ENCODE data around the gene PGAM2. TPM values are rescaled to one million over a fixed set of nuclear protein-coding genes. Genes with fewer than 3 reads are reported as not detected.
"Not testable (repeated sequence)": the region's sequence is repeated elsewhere in the genome, so short reads cannot be mapped to it uniquely, and the experiment has no call there.

The PGAM2 gene
- total RNA-seq, 1 donor from 2014 or later, result 2.5 TPM

GRCh38 chr7:44036364-44036763 is 29.0 kb downstream of the PGAM2 start:
- H3K27ac Mint-ChIP-seq; H3K36me3 Mint-ChIP-seq (ENCODE audit: insufficient read depth); H3K4me1 Mint-ChIP-seq (ENCODE audit: low read depth); H3K27me3 Mint-ChIP-seq; H3K4me3 Mint-ChIP-seq (ENCODE audit: low read depth); DNase-seq (ENCODE audit: low spot score, unreplicated experiment); H3K9me3 Mint-ChIP-seq (ENCODE audit: low read depth): not testable (repeated sequence)

- H3K4me3 Mint-ChIP-seq (ENCODE audit: low read depth); DNase-seq (ENCODE audit: low spot score, unreplicated experiment); H3K36me3 Mint-ChIP-seq (ENCODE audit: insufficient read depth); H3K27ac Mint-ChIP-seq; H3K4me1 Mint-ChIP-seq (ENCODE audit: low read depth); H3K9me3 Mint-ChIP-seq (ENCODE audit: low read depth); H3K27me3 Mint-ChIP-seq: not testable (repeated sequence)
Measured at GRCh38 chr7:44033971-44034844, 31.2 kb downstream of the PGAM2 start.

- H3K27ac Mint-ChIP-seq; H3K27me3 Mint-ChIP-seq; H3K4me3 Mint-ChIP-seq (ENCODE audit: low read depth); H3K9me3 Mint-ChIP-seq (ENCODE audit: low read depth); H3K36me3 Mint-ChIP-seq (ENCODE audit: insufficient read depth); DNase-seq (ENCODE audit: low spot score, unreplicated experiment); H3K4me1 Mint-ChIP-seq (ENCODE audit: low read depth): not testable (repeated sequence)
Measured at GRCh38 chr7:44032031-44032430, 33.3 kb downstream of the PGAM2 start.

- H3K4me1 Mint-ChIP-seq (ENCODE audit: low read depth); H3K4me3 Mint-ChIP-seq (ENCODE audit: low read depth); H3K27ac Mint-ChIP-seq; H3K36me3 Mint-ChIP-seq (ENCODE audit: insufficient read depth); H3K9me3 Mint-ChIP-seq (ENCODE audit: low read depth); DNase-seq (ENCODE audit: low spot score, unreplicated experiment); H3K27me3 Mint-ChIP-seq: not testable (repeated sequence)
Measured at GRCh38 chr7:44031319-44031718, 34.0 kb downstream of the PGAM2 start.

GRCh38 chr7:44030029-44030428 is 35.3 kb downstream of the PGAM2 start:
- H3K4me3 Mint-ChIP-seq (ENCODE audit: low read depth); H3K27me3 Mint-ChIP-seq; H3K27ac Mint-ChIP-seq; H3K36me3 Mint-ChIP-seq (ENCODE audit: insufficient read depth); H3K4me1 Mint-ChIP-seq (ENCODE audit: low read depth); DNase-seq (ENCODE audit: low spot score, unreplicated experiment); H3K9me3 Mint-ChIP-seq (ENCODE audit: low read depth): not testable (repeated sequence)

- DNase-seq (ENCODE audit: low spot score, unreplicated experiment); H3K27ac Mint-ChIP-seq; H3K27me3 Mint-ChIP-seq; H3K4me3 Mint-ChIP-seq (ENCODE audit: low read depth); H3K4me1 Mint-ChIP-seq (ENCODE audit: low read depth); H3K9me3 Mint-ChIP-seq (ENCODE audit: low read depth); H3K36me3 Mint-ChIP-seq (ENCODE audit: insufficient read depth): not testable (repeated sequence)
Measured at GRCh38 chr7:44029433-44029832, 35.9 kb downstream of the PGAM2 start.

- H3K4me3 Mint-ChIP-seq (ENCODE audit: low read depth); H3K9me3 Mint-ChIP-seq (ENCODE audit: low read depth); H3K27me3 Mint-ChIP-seq; DNase-seq (ENCODE audit: low spot score, unreplicated experiment); H3K36me3 Mint-ChIP-seq (ENCODE audit: insufficient read depth); H3K27ac Mint-ChIP-seq; H3K4me1 Mint-ChIP-seq (ENCODE audit: low read depth): not testable (repeated sequence)
Measured at GRCh38 chr7:44022796-44023467, 42.4 kb downstream of the PGAM2 start.

GRCh38 chr7:44022069-44022468 is 43.3 kb downstream of the PGAM2 start:
- not testable (repeated sequence) for H3K4me3 Mint-ChIP-seq (ENCODE audit: low read depth); H3K36me3 Mint-ChIP-seq (ENCODE audit: insufficient read depth); H3K27ac Mint-ChIP-seq; H3K27me3 Mint-ChIP-seq; H3K4me1 Mint-ChIP-seq (ENCODE audit: low read depth); H3K9me3 Mint-ChIP-seq (ENCODE audit: low read depth); DNase-seq (ENCODE audit: low spot score, unreplicated experiment)

GRCh38 chr7:44019825-44020224 is 45.5 kb downstream of the PGAM2 start:
- H3K4me1 Mint-ChIP-seq (ENCODE audit: low read depth); H3K4me3 Mint-ChIP-seq (ENCODE audit: low read depth); H3K27ac Mint-ChIP-seq; H3K36me3 Mint-ChIP-seq (ENCODE audit: insufficient read depth); DNase-seq (ENCODE audit: low spot score, unreplicated experiment); H3K9me3 Mint-ChIP-seq (ENCODE audit: low read depth); H3K27me3 Mint-ChIP-seq: not testable (repeated sequence)
